Stomach (tissue), 9 donors: Measurements from ENCODE around the gene CCNG2. TPM values are rescaled to one million over a fixed set of nuclear protein-coding genes. Genes with fewer than 3 reads are reported as not detected.

Source experiments
- DNase-seq, 2 donors: peaks; one replicate each; pipeline versions ENCODE4 v3.0.0 to v3.0.0-alpha.2; 2013 to 2019
- H3K27ac ChIP-seq, 5 donors: fragments of 200-600 bp in 4 of 5; sonication (generic) in 4 of 5; one replicate each; pipeline ENCODE4 v1.5.1; 2013 to 2019; ENCODE audit warnings: mild to moderate bottlenecking in 1 of 5, moderate library complexity in 1 of 5
- H3K27me3 ChIP-seq, 3 donors: fragments of 200-600 bp; sonication (generic); one replicate each; pipeline ENCODE4 v1.5.1; 2017 to 2019; ENCODE audit warnings: mixed run types in 1 of 3
- H3K36me3 ChIP-seq, 4 donors: fragments of 200-600 bp; sonication (generic); 1 replicate in 3 of 4; 2 replicates in 1 of 4; pipeline ENCODE4 v1.5.1; 2016 to 2019
- H3K4me1 ChIP-seq, 4 donors: fragments of 200-600 bp; sonication (generic); one replicate each; pipeline ENCODE4 v1.5.1; 2016 to 2019
- H3K4me3 ChIP-seq, 4 donors: fragments of 200-600 bp; sonication (generic) in 3 of 4; one replicate each; pipeline ENCODE4 v1.5.1; 2016 to 2019; ENCODE audit warnings: mild to moderate bottlenecking in 1 of 4
- H3K9me3 ChIP-seq, 4 donors: fragments of 200-600 bp; sonication (generic); one replicate each; pipeline ENCODE4 v1.5.1; 2016 to 2019
- CTCF ChIP-seq, 7 experiments: fragments of 450-650 bp in 4 of 7; fragments of 200-600 bp in 3 of 7; sonication (generic) in 3 of 7; IDR thresholded peaks; one replicate each; pipeline ENCODE4 v1.5.1; 2016 to 2019; ENCODE audit warnings: antibody characterized with exemption in 7 of 7, control low read depth in 2 of 7, mild to moderate bottlenecking in 1 of 7
- EP300 ChIP-seq: sonication (generic); formaldehyde crosslinking; IDR thresholded peaks from one replicate; pipeline ENCODE4 v1.6.1; 2017; ENCODE audit warnings: antibody characterized with exemption
- POLR2A ChIP-seq, 4 donors: fragments of 450-650 bp; IDR thresholded peaks; one replicate each; pipeline ENCODE4 v1.6.1; 2016; ENCODE audit warnings: antibody characterized with exemption in 4 of 4, control low read depth in 2 of 4, mild to moderate bottlenecking in 1 of 4, moderate library complexity in 1 of 4
- POLR2AphosphoS5 ChIP-seq, 3 donors: sonication (generic); formaldehyde crosslinking; IDR thresholded peaks; one replicate each; pipeline ENCODE4 v1.6.1; 2016; ENCODE audit warnings: antibody characterized with exemption in 3 of 3
- WGBS, 5 donors: extraction: QIAGEN DNeasy Blood & Tissue Kit in 3 of 5; methylation state at CpG; one replicate each; pipeline versions ENCODE4 v1.1.5 to v1.1.7; 2013 to 2018; 5-methylcytosine and 5-hydroxymethylcytosine counted together
- intact Hi-C: fragments of 100-400 bp; cut with DNase I; formaldehyde crosslinking; loops from one replicate; pipeline ENCODE4 v1.15.1; 2023; ENCODE audit warnings: low total_unique reads
- polyA plus RNA-seq, 3 donors: library from polyadenylated mRNA; stranded (reverse); fragments of 200-250 nt; gene quantifications; one replicate each; pipeline ENCODE4 v1.2.3, GENCODE V29; 2013
- total RNA-seq, 5 donors: library from RNA; depleted of rRNA; stranded (reverse); fragments of >200 nt; gene quantifications; one replicate each; pipeline versions ENCODE4 v1.1.0 to v1.2.3, GENCODE V29; 2014 to 2016
- donor health status: healthy with polysubstance abuse.
- donor health status: Bipolar disorder and iron deficiency.
- donor health status: healthy.

Gene CCNG2
- total and polyA plus RNA-seq, 8 donors: 1.2 to 62.8 (median 18.4) TPM

GRCh38 chr4:77187322-77187721 is 30.3 kb downstream of the CCNG2 start:
- 55 to 86% (median 79%) methylated on average over 2 of the region's 2 CpGs for WGBS, 5 donors

GRCh38 chr4:77188498-77189220 is 31.7 kb downstream of the CCNG2 start:
- DNase-seq: no peak
- intact Hi-C loops: no loop called here
- no peaks in the 10 kb centered on the region for H3K4me1 ChIP-seq
- TF ChIP-seq POLR2AphosphoS5 (IDR thresholded peaks at IDR 0.05) (no peak), POLR2A (IDR thresholded peaks at IDR 0.05) (no peak), EP300 (no peak), CTCF (IDR thresholded peaks at IDR 0.05) (no peak)
- H3K27me3 ChIP-seq: peaks cover 0 to 3% (median 0%) of the 10 kb centered on the region in 3 donors
- H3K36me3 ChIP-seq: no peaks in the 10 kb centered on the region
- 73 to 80% (median 75%) methylated on average over 9 of the region's 9 CpGs for WGBS, 5 donors
- H3K27ac ChIP-seq: no peak overlapping the region
- no peaks in the 10 kb centered on the region for H3K9me3 ChIP-seq
- no peak overlapping the region for H3K4me3 ChIP-seq

More at GRCh38 chr4:77187322-77187721, 30.3 kb downstream of the CCNG2 start:
- Histone ChIP-seq H3K9me3 (no peaks in the 10 kb centered on the region), H3K27me3 (no peaks in the 10 kb centered on the region), H3K4me1 (no peaks in the 10 kb centered on the region), H3K4me3 (no peak overlapping the region), H3K36me3 (no peaks in the 10 kb centered on the region), H3K27ac (no peak overlapping the region)
- intact Hi-C loops: no loop called here
- DNase-seq: no peak
- TF ChIP-seq EP300 (no peak), POLR2A (IDR thresholded peaks at IDR 0.05) (no peak), POLR2AphosphoS5 (IDR thresholded peaks at IDR 0.05) (no peak), CTCF (IDR thresholded peaks at IDR 0.05) (no peak)

- TF ChIP-seq CTCF (IDR thresholded peaks at IDR 0.05) (no peak), EP300 (no peak), POLR2AphosphoS5 (IDR thresholded peaks at IDR 0.05) (no peak), POLR2A (IDR thresholded peaks at IDR 0.05) (no peak)
- Histone ChIP-seq H3K36me3 (no peaks in the 10 kb centered on the region), H3K4me1 (no peaks in the 10 kb centered on the region), H3K27ac (no peak overlapping the region), H3K4me3 (no peak overlapping the region), H3K27me3 (peaks cover 0 to 3% (median 0%) of the 10 kb centered on the region in 3 donors), H3K9me3 (no peaks in the 10 kb centered on the region)
- 31 to 78% (median 62%) methylated on average over 1 of the region's 1 CpG for WGBS, 5 donors
- intact Hi-C loops: no loop called here
- DNase-seq: no peak
Observed at GRCh38 chr4:77189412-77189811, 32.4 kb downstream of the CCNG2 start.

GRCh38 chr4:77190053-77190452 is 33.0 kb downstream of the CCNG2 start:
- Histone ChIP-seq H3K36me3 (no peaks in the 10 kb centered on the region), H3K9me3 (no peaks in the 10 kb centered on the region), H3K4me1 (no peaks in the 10 kb centered on the region), H3K27ac (no peak overlapping the region), H3K27me3 (peaks cover 0 to 3% (median 0%) of the 10 kb centered on the region in 3 donors), H3K4me3 (no peak overlapping the region)
- DNase-seq: no peak
- WGBS, 5 donors: 95 to 100% (median 97%) methylated on average over 1 of the region's 1 CpG
- intact Hi-C loops: no loop called here
- no peak for TF ChIP-seq POLR2AphosphoS5 (IDR thresholded peaks at IDR 0.05)
- TF ChIP-seq POLR2A (IDR thresholded peaks at IDR 0.05): no peak
- TF ChIP-seq CTCF (IDR thresholded peaks at IDR 0.05): no peak
